CMK (cell line): ENCODE measurements around the gene IL1A.

ENCODE experiments used
- DNase-seq: peaks from one replicate; pipeline ENCODE4 v3.0.0-alpha.2; 2010; ENCODE audit warnings: low read depth

The IL1A gene

GRCh38 chr2:112818094-112818902, 34.0 kb upstream of the IL1A start:
- no peak for DNase-seq

GRCh38 chr2:112817082-112817689, 32.9 kb upstream of the IL1A start:
- no peak for DNase-seq

GRCh38 chr2:112814278-112814677, 30.0 kb upstream of the IL1A start:
- no peak for DNase-seq

- DNase-seq, result no peak
Observed at GRCh38 chr2:112813280-112813966, 29.1 kb upstream of the IL1A start.

GRCh38 chr2:112812318-112813267, 28.3 kb upstream of the IL1A start:
- no peak for DNase-seq

- no peak for DNase-seq
Observed at GRCh38 chr2:112811841-112812306, 27.6 kb upstream of the IL1A start.

GRCh38 chr2:112811276-112811831, 27.1 kb upstream of the IL1A start:
- no peak for DNase-seq

- no peak for DNase-seq
Observed at GRCh38 chr2:112809112-112809511, 24.8 kb upstream of the IL1A start.

- no peak for DNase-seq
Observed at GRCh38 chr2:112807233-112807807, 23.0 kb upstream of the IL1A start.

GRCh38 chr2:112805542-112805941, 21.2 kb upstream of the IL1A start:
- no peak for DNase-seq

- DNase-seq, result no peak
Observed at GRCh38 chr2:112803691-112804521, 19.6 kb upstream of the IL1A start.

GRCh38 chr2:112800881-112801583, 16.7 kb upstream of the IL1A start:
- no peak for DNase-seq

GRCh38 chr2:112798979-112799975, 15.0 kb upstream of the IL1A start:
- DNase-seq, result no peak

- no peak for DNase-seq
Observed at GRCh38 chr2:112796486-112796885, 12.2 kb upstream of the IL1A start.

- DNase-seq, result no peak
Observed at GRCh38 chr2:112795774-112796173, 11.5 kb upstream of the IL1A start.

- DNase-seq, result no peak
Observed at GRCh38 chr2:112794841-112795240, 10.5 kb upstream of the IL1A start.

- peak; percentile 48 for DNase-seq
Observed at GRCh38 chr2:112794131-112794733, 9.9 kb upstream of the IL1A start.

- no peak for DNase-seq
Observed at GRCh38 chr2:112793449-112793978, 9.2 kb upstream of the IL1A start.
